GM21528 (cell line): ENCODE results near the gene COX7A2L.
A peak's percentile ranks its signal among the peaks of the same experiment; 100 is the strongest.
"Not testable (repeated sequence)": the region's sequence is repeated elsewhere in the genome, so short reads cannot be mapped to it uniquely, and the experiment has no call there.

Experiments used
- ATAC-seq: cut with Tn5 transposase; IDR thresholded peaks from one replicate; pipeline ENCODE4 v1.9.1; 2021; ENCODE audit warnings: mild to moderate bottlenecking, moderate library complexity; ENCODE audit not compliant: unreplicated experiment, low FRiP score

The COX7A2L gene, protein sequence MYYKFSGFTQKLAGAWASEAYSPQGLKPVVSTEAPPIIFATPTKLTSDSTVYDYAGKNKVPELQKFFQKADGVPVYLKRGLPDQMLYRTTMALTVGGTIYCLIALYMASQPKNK

DNA sequence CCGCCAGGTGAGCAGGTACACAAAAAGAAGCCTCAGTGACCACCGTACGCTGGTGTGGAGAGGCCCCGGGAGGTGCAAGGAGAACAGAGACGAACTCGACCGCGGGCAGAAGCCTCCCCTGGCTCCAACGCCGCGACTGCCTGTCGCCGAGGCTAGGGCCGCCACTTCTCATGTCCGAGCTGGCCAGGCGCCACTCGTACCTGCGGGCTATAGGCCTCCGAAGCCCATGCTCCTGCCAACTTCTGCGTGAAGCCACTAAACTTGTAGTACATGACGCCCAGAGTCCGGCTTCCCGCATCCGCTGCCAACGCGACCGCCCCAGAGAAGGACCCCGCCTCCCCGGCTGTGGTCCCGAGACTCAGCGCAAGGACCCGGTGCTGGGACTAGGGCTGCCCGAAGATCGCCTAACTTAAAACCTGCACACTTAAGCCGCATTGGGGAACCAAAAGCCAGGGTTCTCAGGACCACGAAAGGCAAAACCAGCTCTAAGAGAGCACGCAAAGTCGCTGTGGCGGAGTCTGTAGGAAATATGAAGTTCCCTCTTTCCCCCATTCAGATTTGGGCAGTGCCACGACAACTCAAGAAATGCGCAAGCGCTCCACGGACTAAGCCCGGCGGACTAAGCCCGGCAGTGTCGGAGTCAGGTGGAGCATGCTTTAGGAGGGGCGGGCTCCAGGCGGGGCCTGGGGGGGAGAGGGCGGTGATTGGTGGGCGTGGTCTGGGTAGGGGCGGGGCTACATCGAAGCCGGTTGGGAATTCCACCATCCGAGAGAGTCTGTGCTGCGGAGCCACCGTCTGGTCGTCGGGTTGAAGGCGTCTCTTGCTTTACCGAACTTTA is at the start of gene COX7A2L:
COX7A2L (minus strand) TSS at position 328 of the 838 bp plus-strand sequence; CDS start at position 272, 56 bp downstream.
- ATAC-seq, result peak; percentile 95

GRCh38 chr2:42408009-42408408 is 47.0 kb upstream of the COX7A2L start:
- no peak for ATAC-seq

- no peak for ATAC-seq
Measured at GRCh38 chr2:42407476-42407875, 46.5 kb upstream of the COX7A2L start.

DNA sequence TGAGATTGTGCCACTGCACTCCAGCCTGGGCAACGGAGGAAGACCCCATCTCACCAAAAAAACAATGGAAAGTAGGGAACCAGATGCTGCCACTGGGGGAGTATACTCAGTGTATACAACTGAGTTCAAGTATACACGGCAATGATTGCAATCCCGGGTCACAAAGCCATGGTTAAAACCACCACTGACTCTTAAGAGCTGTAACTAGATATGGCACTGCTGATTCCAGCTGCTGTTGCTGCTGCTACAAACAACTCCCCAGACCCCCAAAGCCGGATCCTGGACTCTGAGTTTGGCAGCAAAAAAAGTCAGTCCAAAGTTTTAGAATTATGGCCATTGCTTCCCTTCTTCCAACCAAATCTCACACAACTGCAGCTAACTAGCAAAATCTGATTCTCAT is 43.7 kb upstream of the COX7A2L start:
- ATAC-seq, result no peak

- ATAC-seq, result no peak
Measured at GRCh38 chr2:42401773-42402172, 40.8 kb upstream of the COX7A2L start.

- ATAC-seq, result not testable (repeated sequence)
Measured at GRCh38 chr2:42398052-42398451, 37.0 kb upstream of the COX7A2L start.

- ATAC-seq, result not testable (repeated sequence)
Measured at GRCh38 chr2:42393320-42393719, 32.3 kb upstream of the COX7A2L start.

- no peak for ATAC-seq
Measured at GRCh38 chr2:42392191-42392590, 31.2 kb upstream of the COX7A2L start.

DNA sequence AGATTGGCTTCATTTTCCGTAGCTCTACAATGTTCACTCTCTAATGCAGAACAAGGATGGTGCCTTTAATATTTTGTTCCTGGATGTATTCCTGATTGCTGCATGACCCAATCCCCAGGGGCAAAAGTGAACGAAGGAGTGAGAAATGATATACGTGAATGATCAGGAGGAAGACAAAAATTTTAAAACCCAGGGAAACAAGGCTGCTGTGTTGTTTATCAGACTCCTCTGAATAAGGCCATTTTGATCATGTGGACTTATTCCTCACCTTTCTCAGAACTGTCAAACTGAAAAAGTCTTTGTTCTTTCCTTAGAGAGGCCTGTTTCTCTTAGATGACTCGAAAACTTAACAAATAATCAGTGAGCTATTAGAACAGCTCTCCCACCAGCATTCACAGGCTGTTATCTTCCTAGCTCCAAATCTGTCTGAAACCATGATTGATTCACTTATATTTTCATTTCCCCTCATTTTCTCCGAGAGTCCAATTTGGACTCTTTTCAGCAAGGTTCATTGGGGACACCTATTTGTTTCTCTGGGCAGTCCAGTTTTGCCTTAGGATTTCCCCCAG is 29.5 kb upstream of the COX7A2L start:
- no peak for ATAC-seq

DNA sequence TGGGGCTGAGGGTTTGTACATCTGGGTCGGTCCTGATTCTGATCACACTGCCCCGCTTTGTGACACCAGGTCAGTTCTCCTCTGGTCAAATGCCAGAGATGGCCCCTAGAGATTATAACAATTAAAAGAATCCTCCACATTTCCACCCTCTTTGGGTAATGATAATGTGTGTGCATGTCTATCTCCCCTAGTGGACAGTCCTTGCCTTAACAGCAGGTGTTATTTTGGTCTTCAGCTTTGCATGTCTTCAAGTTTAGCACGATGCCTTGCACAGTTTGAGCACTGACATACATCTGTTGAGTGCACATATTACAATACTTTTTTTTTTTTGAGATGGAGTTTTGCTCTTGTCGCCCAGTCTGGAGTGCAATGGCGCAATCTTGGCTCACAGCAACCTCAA is 25.7 kb upstream of the COX7A2L start:
- no peak for ATAC-seq

DNA sequence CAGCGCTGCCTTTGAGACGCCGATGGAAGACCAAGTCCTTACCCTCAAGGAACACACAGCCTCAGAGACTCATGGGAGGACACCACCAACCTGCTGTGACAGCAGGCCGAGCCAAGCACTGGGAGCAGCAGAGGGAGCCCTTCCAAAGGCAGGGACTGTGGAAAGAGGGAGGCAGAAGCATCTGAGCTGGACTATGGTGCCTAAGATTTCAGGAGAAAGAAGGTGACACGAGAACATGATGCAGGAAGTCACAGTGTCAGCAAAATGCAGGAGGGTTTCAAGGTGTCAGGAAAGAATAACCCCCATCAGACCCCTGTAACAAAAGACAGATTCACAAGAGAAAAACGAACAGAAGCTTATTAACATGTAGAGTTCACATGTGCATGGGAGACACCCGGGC is 24.2 kb upstream of the COX7A2L start:
- ATAC-seq, result no peak

DNA sequence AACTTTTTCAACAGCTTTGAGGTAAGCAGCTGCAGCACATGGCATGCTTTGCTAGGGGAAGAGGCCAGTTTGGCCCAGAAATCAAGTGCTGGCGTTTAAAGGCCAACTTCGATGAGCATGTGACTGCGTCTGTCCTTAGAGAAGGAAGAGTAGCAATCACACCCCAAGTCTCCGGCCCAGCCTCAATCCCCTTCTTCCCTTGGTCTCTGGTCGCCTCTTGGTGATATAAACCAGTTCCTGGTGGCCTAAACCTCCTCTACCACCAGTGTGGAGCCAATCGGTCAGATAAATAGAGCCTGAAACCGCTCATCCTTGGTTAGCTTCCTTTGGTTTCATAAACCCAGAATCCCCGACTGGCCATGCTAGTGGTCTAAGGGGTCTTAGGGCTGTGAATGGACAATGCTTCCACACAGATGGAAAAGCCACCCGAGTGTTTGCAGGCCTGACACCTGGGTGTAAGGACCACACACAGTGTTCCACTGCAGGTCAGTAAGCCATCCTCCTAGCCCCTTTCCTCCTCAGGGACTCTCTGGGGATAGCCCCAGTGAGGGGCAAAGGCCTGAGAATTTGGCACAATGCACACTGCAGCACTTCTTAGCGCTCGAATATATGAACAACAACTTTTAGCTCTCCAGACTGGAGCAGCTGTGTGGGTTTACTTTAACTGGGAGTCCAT is 23.0 kb upstream of the COX7A2L start:
- no peak for ATAC-seq

GRCh38 chr2:42382144-42382543 is 21.1 kb upstream of the COX7A2L start:
- ATAC-seq, result no peak

DNA sequence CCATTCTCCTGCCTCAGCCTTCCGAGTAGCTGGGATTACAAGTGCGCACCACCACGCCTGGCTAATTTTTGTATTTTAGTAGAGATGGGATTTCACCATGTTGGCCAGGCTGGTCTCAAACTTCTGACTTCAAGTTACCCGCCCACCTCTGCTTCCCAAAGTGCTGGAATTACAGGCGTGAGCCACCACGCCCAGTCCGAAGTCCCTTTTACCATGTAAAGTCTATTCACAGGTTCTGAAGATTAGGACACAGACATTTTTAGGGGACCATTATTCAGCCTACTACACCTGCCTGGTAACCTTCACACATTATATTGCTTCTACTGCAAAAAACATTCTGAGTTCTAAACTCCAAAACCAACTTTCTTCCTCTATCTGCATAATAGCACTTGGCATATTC is 19.0 kb upstream of the COX7A2L start:
- ATAC-seq, result not testable (repeated sequence)

DNA sequence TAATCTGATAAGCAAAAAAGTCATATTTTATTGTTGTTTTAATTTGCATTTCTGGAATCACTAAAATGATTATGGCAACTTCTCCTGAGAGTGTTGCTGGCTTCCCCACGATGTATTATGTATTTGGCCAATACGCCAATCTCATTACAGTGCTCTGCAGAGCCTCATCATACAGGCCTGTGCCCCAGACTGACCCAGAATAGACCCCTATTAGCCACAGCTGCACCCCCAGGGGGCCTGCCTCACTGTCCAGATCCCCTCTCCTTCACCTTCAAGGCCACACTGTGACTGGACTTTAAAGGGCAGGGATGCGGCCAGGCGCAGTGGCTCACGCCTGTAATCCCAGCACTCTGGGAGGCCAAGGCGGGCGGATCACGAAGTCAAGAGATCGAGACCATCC is 17.4 kb upstream of the COX7A2L start:
- no peak for ATAC-seq

DNA sequence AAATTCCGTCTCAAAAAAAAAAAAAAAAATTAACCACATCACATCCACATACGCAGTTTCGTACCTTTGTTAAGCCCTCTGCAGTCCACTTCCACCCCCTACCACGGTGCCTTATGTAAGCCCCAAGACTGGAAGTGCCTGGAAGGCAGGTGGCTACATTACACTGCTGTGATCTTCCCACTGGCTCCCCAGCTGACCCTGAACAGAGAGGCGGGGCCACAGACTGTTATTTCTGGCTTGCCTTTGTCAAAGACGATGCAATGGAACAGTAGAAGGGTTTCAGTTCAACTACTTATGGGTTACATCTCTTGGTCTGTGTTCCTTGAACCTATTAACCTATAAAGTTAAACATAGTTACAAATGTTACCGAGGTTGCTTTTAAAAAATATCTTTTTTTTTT is 15.7 kb upstream of the COX7A2L start:
- no peak for ATAC-seq

DNA sequence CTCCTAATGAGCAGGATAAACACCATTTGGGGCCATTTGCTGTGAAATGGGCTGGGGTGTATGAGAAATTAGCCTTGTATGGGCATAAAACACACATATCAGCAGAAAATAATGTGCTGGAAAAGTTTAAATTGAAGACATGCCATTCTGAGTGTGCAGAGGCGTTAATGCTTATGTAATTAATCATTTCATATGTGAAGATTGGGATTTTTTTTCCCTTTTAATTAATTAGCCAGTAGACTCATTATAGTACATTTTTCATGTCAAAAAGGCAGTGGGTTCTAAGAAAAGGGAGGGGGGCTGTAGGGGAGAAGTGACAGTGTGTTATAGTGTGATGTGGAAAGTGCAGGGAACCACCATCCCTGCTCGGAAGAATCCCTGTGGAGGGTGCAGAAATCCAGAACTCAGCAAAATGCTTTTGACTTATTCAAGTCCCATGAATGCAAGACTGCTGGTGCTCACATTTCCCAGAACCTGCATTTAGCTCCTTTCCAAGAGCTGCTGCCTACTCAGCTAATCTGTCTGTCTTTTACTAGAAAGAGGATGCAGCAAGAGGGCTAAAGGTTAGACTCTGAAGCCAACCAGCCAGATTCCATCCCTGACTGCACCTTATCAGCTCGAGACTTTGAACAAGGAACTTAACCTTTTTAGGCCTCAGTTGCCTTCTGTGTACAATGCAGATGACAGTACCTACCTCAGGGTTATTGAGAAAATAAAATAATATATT is 11.6 kb upstream of the COX7A2L start:
- ATAC-seq, result no peak

GRCh38 chr2:42371611-42372473 is 10.8 kb upstream of the COX7A2L start:
- ATAC-seq, result no peak

DNA sequence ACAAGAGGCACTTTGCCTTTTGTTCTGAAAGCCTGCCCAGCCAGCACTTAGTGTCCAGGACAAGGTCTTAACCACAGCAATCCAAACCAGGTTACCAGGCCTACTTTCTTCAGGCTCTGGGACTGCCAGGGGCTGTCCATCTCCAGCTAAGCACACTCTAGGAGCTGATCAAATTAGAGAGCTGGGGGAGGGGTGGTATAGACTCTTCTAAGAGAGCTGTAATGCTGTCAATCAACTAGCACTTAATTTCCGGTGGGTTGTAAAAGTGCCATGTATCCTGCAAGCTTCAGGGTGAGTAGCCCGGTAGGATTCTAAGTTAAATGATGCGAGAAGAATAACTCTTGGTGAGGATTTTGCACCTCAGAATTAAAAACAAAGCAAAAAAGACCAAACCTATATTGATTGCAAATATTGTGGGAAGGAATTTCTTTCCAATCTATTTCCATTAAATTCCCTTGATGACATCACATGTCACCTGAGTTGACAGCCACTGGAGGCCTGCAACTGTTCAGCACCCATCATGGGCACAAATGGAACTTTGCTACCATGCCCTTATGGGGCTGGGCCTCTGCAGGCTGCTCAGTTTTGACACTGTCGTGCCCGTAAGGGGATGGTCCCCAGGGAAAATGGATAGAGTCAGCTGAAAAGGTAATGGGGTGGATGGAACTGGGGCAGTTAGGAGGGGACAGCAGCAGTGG is 8.7 kb upstream of the COX7A2L start:
- ATAC-seq, result no peak
